ENCODE data around the gene DLL4.
A peak's percentile ranks its signal among the peaks of the same experiment; 100 is the strongest.
"Not testable (repeated sequence)": the region's sequence is repeated elsewhere in the genome, so short reads cannot be mapped to it uniquely, and the experiment has no call there.

DLL4 gene

GRCh38 chr15:40960925-40961324, 31.8 kb downstream of the DLL4 start:
- no peak for DNase-seq

DNA sequence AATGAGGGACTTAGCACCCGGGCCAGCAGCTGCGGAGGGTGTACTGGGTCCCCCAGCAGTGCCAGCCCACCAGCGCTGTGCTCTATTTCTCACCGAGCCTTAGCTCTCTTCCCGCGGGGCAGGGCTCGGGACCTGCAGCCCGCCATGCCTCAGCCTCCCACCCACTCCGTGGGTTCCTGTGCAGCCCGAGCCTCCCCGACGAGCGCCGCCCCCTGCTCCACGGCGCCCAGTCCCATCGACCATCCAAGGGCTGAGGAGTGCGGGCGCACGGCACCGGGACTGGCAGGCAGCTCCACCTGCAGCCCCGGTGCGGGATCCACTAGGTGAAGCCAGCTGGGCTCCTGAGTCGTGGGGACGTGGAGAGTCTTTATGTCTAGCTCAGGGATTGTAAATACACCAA, 32.6 kb downstream of the DLL4 start:
- not testable (repeated sequence) for DNase-seq

DNA sequence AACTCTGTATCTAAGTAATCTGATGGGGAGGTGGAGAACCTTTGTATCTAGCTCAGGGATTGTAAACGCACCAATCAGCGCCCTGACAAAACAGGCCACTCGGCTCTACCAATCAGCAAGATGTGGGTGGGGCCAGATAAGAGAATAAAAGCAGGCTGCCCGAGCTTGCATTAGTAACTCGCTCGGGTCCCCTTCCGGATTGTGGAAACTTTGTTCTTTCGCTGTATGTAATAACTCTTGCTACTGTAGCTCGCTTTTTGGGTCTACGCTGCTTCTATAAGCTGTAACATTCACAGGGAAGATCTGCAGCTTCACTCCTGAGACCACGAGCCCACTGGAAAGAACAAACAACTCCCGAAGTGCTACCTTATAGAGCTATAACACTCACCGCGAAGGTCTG, 33.2 kb downstream of the DLL4 start:
- not testable (repeated sequence) for DNase-seq

GRCh38 chr15:40963201-40963600, 34.1 kb downstream of the DLL4 start:
- no peak for DNase-seq

GRCh38 chr15:40964006-40964405, 34.9 kb downstream of the DLL4 start:
- no peak for DNase-seq

- no peak for DNase-seq
These were observed 35.5 kb downstream of the DLL4 start for GRCh38 chr15:40964634-40965033.

GRCh38 chr15:40968290-40969085, 39.3 kb downstream of the DLL4 start:
- peak; percentile 54 for DNase-seq

DNA sequence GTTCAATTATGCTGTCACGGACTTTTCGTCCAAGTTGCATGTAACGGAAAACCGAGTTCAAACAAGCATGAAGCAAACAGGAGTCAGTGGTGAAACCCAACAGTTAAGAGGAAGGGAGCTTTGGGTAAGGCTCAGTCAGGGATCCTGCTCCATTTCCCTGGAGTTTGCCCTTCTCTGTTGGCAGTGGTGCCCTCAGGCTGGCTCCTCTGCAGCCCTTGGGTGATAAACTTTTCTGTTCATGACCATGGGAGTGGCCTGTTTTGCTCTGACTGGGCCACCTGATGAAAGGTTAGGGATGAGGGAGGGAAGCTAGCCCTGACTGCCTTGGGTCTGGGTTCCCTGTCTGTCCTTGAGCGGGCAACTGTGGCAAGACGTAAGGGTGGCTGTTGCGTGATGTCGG, 40.2 kb downstream of the DLL4 start:
- DNase-seq: no peak

GRCh38 chr15:40974879-40975278, 45.7 kb downstream of the DLL4 start:
- no peak for DNase-seq

DNA sequence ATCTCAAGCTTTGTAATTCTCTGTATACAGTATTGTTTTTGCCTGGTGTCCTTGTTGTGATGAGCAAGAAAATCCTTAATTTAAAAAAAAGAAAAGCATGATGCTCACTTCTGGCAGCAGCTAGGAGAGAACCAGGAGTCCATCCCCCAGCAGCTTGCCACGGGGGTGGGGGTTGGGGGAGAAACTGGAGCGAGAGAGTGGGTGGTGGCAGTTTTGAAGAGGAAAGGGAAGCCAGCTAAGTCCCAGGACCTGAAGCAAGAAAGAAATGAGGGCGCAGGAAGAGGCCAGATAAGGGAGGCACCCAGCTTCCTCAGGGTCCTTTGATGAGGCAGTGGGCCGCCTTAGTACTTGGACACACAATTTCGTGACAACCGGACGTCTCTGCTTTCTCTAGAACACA, 47.7 kb downstream of the DLL4 start:
- no peak for DNase-seq

DNA sequence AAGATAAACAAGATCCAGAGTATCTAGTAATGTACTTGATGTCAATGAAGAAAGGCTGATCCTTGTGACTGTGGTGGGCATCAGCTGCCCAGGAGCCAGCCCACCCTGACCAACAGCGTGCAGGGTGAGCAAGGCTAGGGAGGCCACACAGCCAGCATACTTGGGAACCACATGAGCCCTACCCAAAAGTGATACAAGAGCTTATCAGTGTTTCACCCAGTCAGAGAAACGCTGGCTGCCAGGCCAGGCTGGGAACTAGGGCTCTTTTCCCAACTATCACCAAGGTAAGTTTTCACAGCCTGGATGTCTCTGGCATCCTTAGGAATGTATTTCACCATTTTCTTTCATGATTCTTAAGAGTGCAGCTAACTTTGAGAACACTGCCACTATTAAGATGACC, 49.0 kb downstream of the DLL4 start:
- no peak for DNase-seq

DNA sequence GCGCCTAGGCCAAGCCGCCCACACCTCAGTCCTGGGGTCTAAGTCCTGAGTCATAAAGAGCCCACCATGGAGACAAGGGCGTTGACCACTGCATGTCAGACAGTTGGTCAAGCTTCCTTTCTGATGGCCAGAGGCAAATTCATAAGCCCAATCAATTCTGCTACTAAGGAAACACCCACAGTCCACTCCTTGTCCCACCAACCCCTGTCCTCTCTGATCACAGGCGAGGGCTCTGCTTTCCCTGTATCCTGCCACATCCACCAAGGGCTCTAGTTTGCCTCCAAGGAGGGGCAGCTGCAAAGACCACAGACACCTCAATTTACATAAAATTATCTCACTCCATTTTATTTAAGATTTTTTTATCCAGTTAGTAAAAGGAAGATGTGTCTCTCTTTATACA, 49.4 kb downstream of the DLL4 start:
- DNase-seq: no peak

- DNase-seq: no peak
These were observed 52.0 kb downstream of the DLL4 start for GRCh38 chr15:40981186-40981585.

- no peak for DNase-seq
These were observed 53.7 kb downstream of the DLL4 start for GRCh38 chr15:40982855-40983254.

GRCh38 chr15:40984406-40984805, 55.3 kb downstream of the DLL4 start:
- no peak for DNase-seq

GRCh38 chr15:40984964-40985363, 55.8 kb downstream of the DLL4 start:
- DNase-seq: no peak

GRCh38 chr15:40985541-40986330, 56.6 kb downstream of the DLL4 start:
- no peak for DNase-seq

DNA sequence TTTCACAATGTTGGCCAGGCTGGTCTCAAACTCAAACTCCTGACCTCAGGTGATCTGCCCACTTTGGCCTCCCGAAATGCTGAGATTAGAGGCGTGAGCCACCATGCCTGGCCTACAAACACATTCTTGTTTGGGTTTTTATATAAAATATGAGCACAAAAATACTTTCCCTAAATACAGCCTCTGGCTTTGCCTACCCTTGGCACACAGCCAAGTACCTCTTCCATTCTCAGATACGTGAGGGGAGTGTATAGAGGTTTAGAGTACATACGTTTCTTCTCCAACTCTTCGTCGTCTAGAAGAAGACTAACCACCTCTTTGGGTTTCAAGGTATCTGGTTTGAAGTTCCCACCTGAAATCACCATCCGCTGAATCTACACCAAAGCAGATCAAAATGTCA, 57.7 kb downstream of the DLL4 start:
- no peak for DNase-seq

DNA sequence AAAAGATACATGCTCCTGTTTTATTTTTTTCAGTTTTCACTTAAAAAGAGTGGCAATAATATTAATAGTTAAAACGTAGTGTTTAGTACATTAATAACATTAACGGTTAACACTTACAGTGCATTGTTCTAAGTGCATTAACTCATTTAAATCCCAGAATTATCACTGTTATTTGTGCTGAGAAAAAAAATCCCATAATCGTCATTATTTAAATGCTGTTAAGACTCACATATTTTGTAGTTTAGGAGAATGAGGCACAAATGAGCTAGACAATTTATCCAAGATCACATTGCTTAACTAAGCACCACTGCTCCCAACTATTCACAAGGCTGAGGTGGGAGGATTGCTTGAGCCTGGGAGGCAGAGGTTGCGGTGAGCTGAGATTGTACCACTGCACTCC, 59.0 kb downstream of the DLL4 start:
- no peak for DNase-seq

All from NCI-H69 (cell line).